HL-60 (cell line): ENCODE measurements around the gene REG1A.

ENCODE experiments used
- DNase-seq, 2 experiments: peaks; one replicate each; pipeline ENCODE4 v3.0.0-alpha.2; 2010 to 2020; ENCODE audit warnings: low read depth in 1 of 2, low spot score in 1 of 2
- H3K27ac ChIP-seq: fragments of 250-450 bp; sonication (Bioruptor Pico); replicated peaks from 2 replicates; pipeline ENCODE4 v1.5.1; 2020; ENCODE audit warnings: mild to moderate bottlenecking, moderate library complexity
- H3K27me3 ChIP-seq: fragments of 250-450 bp; sonication (Bioruptor Pico); 2 replicates; pipeline ENCODE4 v1.5.1; 2021; ENCODE audit warnings: mild to moderate bottlenecking, moderate library complexity; ENCODE audit not compliant: insufficient read depth, poor library complexity, severe bottlenecking
- H3K4me3 ChIP-seq: replicated peaks from 2 replicates; pipeline ENCODE4 v1.5.1; 2011; ENCODE audit warnings: mild to moderate bottlenecking, control low read depth, low read length; ENCODE audit not compliant: insufficient read depth
- GABPA ChIP-seq: IDR thresholded peaks from 2 replicates; pipeline ENCODE4 v1.6.1; 2012; ENCODE audit warnings: low read depth
- POLR2AphosphoS5 ChIP-seq: IDR thresholded peaks from 2 replicates; pipeline ENCODE4 v1.6.1; 2012; ENCODE audit warnings: low read depth
- SPI1 ChIP-seq: IDR thresholded peaks from 2 replicates; pipeline ENCODE4 v1.6.1; 2012; ENCODE audit warnings: low read depth, mild to moderate bottlenecking, borderline replicate concordance
- TF ChIP-seq, protein P1 (sequence below): IDR thresholded peaks from one replicate; pipeline ENCODE4 v1.5.1; 2011; ENCODE audit warnings: low read length, control low read depth, inconsistent platforms; ENCODE audit not compliant: insufficient read depth
- TF ChIP-seq, protein P2 (sequence below): IDR thresholded peaks from 2 replicates; pipeline ENCODE4 v1.6.1; 2012; ENCODE audit warnings: low read depth; ENCODE audit not compliant: insufficient replicate concordance

REG1A gene

DNA sequence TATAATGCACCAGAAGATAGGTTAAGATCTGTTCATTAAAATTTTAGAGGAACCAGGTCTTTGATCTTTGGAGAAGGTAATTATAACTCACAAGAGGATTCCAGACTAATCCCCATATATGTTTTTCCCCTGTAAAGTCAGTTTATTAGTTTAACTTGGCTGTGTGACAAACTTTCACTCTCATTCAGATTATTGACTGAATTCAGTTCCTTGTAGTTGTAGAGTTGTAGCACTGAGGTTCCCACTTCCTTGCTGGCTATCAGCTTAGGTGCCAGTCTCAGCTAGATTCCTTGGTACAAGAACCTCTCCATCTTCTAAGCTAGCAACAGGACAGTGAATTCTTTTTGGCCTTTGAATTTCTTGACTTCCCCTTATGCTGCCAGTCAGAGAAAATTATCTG is 19.1 kb downstream of the REG1A start:
- no peak overlapping the region for H3K4me3 ChIP-seq
- no peak for TF ChIP-seq SPI1
- TF ChIP-seq GABPA: no peak
- TF ChIP-seq, protein P1, sequence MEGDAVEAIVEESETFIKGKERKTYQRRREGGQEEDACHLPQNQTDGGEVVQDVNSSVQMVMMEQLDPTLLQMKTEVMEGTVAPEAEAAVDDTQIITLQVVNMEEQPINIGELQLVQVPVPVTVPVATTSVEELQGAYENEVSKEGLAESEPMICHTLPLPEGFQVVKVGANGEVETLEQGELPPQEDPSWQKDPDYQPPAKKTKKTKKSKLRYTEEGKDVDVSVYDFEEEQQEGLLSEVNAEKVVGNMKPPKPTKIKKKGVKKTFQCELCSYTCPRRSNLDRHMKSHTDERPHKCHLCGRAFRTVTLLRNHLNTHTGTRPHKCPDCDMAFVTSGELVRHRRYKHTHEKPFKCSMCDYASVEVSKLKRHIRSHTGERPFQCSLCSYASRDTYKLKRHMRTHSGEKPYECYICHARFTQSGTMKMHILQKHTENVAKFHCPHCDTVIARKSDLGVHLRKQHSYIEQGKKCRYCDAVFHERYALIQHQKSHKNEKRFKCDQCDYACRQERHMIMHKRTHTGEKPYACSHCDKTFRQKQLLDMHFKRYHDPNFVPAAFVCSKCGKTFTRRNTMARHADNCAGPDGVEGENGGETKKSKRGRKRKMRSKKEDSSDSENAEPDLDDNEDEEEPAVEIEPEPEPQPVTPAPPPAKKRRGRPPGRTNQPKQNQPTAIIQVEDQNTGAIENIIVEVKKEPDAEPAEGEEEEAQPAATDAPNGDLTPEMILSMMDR: no peak
- TF ChIP-seq, protein P2, sequence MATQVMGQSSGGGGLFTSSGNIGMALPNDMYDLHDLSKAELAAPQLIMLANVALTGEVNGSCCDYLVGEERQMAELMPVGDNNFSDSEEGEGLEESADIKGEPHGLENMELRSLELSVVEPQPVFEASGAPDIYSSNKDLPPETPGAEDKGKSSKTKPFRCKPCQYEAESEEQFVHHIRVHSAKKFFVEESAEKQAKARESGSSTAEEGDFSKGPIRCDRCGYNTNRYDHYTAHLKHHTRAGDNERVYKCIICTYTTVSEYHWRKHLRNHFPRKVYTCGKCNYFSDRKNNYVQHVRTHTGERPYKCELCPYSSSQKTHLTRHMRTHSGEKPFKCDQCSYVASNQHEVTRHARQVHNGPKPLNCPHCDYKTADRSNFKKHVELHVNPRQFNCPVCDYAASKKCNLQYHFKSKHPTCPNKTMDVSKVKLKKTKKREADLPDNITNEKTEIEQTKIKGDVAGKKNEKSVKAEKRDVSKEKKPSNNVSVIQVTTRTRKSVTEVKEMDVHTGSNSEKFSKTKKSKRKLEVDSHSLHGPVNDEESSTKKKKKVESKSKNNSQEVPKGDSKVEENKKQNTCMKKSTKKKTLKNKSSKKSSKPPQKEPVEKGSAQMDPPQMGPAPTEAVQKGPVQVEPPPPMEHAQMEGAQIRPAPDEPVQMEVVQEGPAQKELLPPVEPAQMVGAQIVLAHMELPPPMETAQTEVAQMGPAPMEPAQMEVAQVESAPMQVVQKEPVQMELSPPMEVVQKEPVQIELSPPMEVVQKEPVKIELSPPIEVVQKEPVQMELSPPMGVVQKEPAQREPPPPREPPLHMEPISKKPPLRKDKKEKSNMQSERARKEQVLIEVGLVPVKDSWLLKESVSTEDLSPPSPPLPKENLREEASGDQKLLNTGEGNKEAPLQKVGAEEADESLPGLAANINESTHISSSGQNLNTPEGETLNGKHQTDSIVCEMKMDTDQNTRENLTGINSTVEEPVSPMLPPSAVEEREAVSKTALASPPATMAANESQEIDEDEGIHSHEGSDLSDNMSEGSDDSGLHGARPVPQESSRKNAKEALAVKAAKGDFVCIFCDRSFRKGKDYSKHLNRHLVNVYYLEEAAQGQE: no peak
- no peak for TF ChIP-seq POLR2AphosphoS5
- DNase-seq: no peak
- H3K27ac ChIP-seq: no peak overlapping the region
- no peaks in the 10 kb centered on the region for H3K27me3 ChIP-seq

DNA sequence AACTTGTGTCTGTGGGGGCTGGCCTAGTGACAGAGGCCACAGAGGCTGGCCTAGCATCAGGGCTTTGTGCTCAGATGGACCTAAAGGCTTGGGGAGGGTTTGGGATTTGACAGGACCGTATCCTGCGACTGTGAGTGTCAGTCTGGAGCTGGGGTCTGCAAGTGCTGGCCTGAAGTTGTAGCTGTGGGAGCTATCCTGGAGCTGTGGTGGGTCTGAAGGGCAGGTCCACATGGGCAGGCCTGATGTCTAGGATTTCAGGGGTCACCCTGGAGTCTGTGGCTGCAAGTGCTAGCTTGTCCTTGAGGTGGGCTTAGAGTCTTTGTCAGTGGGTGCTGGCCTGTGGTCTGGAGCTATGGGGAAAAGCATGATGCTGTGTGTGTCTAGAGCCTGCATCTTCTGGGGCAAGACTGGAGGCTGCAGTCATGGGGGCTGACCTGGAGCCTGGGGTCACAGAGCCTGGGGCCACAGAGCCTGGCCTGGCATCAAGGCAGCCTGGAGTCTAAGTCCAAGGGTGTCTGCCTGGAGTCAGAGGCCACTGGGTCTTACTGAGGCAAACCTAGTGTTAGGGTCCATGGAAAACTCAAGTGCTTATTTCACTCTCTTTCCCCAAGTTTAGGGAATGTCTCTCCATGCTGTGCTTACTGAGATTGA is 35.7 kb downstream of the REG1A start:
- Histone ChIP-seq H3K4me3 (no peak overlapping the region), H3K27me3 (no peaks in the 10 kb centered on the region), H3K27ac (no peak overlapping the region)
- DNase-seq: no peak
- TF ChIP-seq POLR2AphosphoS5 (no peak), GABPA (no peak), SPI1 (no peak)
- TF ChIP-seq, protein P2: no peak
- TF ChIP-seq, protein P1: no peak

DNA sequence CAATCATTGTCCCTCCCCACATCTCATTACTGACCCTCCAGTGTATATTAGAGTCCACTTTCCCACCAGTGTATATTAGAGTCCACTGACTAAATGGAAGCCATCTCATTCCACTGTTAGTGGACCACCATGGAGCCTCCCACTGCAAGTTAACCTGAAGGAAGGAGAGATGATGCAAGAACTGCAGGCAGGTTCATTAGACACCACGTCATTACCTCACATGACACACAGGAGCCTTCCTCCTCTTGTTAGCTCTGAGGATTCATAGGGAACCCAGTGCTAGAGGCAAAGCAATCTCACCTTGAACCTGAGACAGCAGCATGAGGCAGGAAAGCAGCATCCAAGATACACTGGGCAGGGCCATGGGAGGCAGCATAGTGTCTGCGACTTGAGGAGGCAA is 38.7 kb downstream of the REG1A start:
- no peak overlapping the region for H3K4me3 ChIP-seq
- no peak overlapping the region for H3K27ac ChIP-seq
- no peaks in the 10 kb centered on the region for H3K27me3 ChIP-seq
- no peak for DNase-seq
- TF ChIP-seq, protein P1: no peak

DNA sequence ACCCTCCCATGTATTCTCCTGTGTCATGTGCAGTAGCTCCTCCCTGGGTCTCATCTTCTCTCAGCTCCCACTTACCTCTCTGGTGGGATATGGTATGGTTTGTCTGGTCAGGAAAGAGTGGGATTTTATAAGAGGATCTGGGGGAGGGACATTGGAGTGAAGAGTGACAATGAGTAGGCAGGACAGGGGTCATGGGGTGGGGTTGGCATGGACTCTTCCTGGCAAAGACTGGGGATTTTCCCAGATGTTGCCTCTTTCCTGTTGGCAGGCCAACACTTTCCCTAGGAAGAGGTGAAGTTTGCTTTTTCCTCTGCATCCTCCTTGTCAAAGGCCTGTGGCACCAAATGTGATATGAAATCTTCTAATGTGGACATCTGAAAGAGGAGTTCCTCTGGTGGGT is 39.4 kb downstream of the REG1A start, which contains the start of gene REG3A:
REG3A (minus strand) TSS at position 101 of the 400 bp plus-strand sequence. CDS start 348 bp downstream, outside the sequence.
- H3K4me3 ChIP-seq: no peak within 1 kb of the TSS
- no peak for DNase-seq
- TF ChIP-seq POLR2AphosphoS5 (no peak), GABPA (no peak), SPI1 (no peak)
- TF ChIP-seq, protein P1: no peak
- TF ChIP-seq, protein P2: no peak

More for the DNA sequence above, 39.4 kb downstream of the REG1A start, which contains the start of gene REG3A:
- Histone ChIP-seq H3K27me3 (no peaks in the 10 kb centered on the region), H3K27ac (no peak within 1 kb of the TSS)
